Panc1 (cell line): ENCODE data around the gene KMT2E. TPM values are rescaled to one million over a fixed set of nuclear protein-coding genes. Genes with fewer than 3 reads are reported as not detected.

Experiments
- ATAC-seq: fragments of 200-7000 bp; cut with Tn5 transposase; 2 replicates; pipeline ENCODE4 v1.9.1; 2020; ENCODE audit warnings: mild to moderate bottlenecking, moderate library complexity
- BruUV-seq: library from RNA; stranded (reverse); fragments of 400-500 nt; replicated peaks from 2 replicates; lab custom pipeline; 2021; lab: Mats Ljungman, UMichigan
- CTCF ChIA-PET: fragments of 300-600 bp; sonication (Branson Sonifier 250); formaldehyde crosslinking; loops from one replicate; lab custom pipeline; 2022; ENCODE audit warnings: antibody characterized with exemption; lab: Charles Lee
- POLR2A ChIA-PET: fragments of 300-600 bp; sonication (Branson Sonifier 250); formaldehyde crosslinking; loops from one replicate; lab custom pipeline; 2022; ENCODE audit warnings: antibody characterized with exemption; lab: Charles Lee
- DNase-seq: peaks from one replicate; pipeline ENCODE4 v3.0.0-alpha.2; 2010; ENCODE audit warnings: low read depth, low spot score
- H3K27ac ChIP-seq: 2 replicates; pipeline ENCODE4 v1.5.1; 2011; ENCODE audit warnings: mild to moderate bottlenecking, low read length, inconsistent platforms
- H3K27me3 ChIP-seq: fragments of 200-500 bp; sonication (Bioruptor generic); 2 replicates; pipeline ENCODE4 v1.6.0; 2014; ENCODE audit warnings: low read length, inconsistent platforms; ENCODE audit not compliant: control insufficient read depth, insufficient read depth
- H3K36me3 ChIP-seq: fragments of 200-500 bp; sonication (Bioruptor generic); 2 replicates; pipeline ENCODE4 v1.5.1; 2014; ENCODE audit warnings: inconsistent platforms, mild to moderate bottlenecking, low read length, moderate library complexity; ENCODE audit not compliant: control insufficient read depth, insufficient read depth
- H3K4me1 ChIP-seq: 2 replicates; pipeline ENCODE4 v1.5.1; 2011; ENCODE audit warnings: inconsistent platforms, mild to moderate bottlenecking, low read length, moderate library complexity; ENCODE audit not compliant: control insufficient read depth, insufficient read depth
- H3K4me3 ChIP-seq, 2 experiments: 2 replicates each; pipeline ENCODE4 v1.5.1; 2011 to 2012; ENCODE audit warnings: low read depth in 2 of 2, low read length in 2 of 2, mild to moderate bottlenecking in 2 of 2, inconsistent platforms in 1 of 2, moderate library complexity in 1 of 2
- H3K9me3 ChIP-seq: fragments of 200-500 bp; sonication (Bioruptor generic); 2 replicates; pipeline ENCODE4 v1.5.1; 2014; ENCODE audit warnings: low read depth, mild to moderate bottlenecking, inconsistent platforms, low read length, moderate library complexity; ENCODE audit not compliant: control insufficient read depth, insufficient read depth
- CTCF ChIP-seq: fragments of 450-650 bp; IDR thresholded peaks from 2 replicates; pipeline ENCODE4 v1.5.1; 2017; ENCODE audit warnings: mild to moderate bottlenecking
- POLR2AphosphoS5 ChIP-seq: IDR thresholded peaks from 2 replicates; pipeline ENCODE4 v1.6.1; 2012; ENCODE audit warnings: mild to moderate bottlenecking, low read depth, low read length, moderate library complexity
- REST ChIP-seq, 2 experiments: IDR thresholded peaks; 2 replicates each; pipeline ENCODE4 v1.6.1; 2011 to 2012; ENCODE audit warnings: low read depth in 2 of 2, control low read depth in 1 of 2, low read length in 1 of 2, mild to moderate bottlenecking in 1 of 2, moderate library complexity in 1 of 2; ENCODE audit not compliant: insufficient read depth in 1 of 2
- SIN3A ChIP-seq: IDR thresholded peaks from 2 replicates; pipeline ENCODE4 v1.6.1; 2012; ENCODE audit warnings: low read depth, mild to moderate bottlenecking, low read length, moderate library complexity, borderline replicate concordance; ENCODE audit not compliant: insufficient read depth
- TCF7L2 ChIP-seq: IDR thresholded peaks from 2 replicates; pipeline ENCODE4 v1.6.1; 2011; ENCODE audit warnings: mild to moderate bottlenecking, low read depth, low read length, inconsistent platforms
- in situ Hi-C: cut with HindIII; loops from 2 replicates; pipeline ENCODE4 v1.10.0; 2016; ENCODE audit warnings: low sequenced_read_pairs, low pct_unique_long_range_greater_than_20kb
- intact Hi-C: fragments of 100-400 bp; cut with micrococcal nuclease; formaldehyde crosslinking; loops from one replicate; pipeline ENCODE4 v1.10.0; 2022; ENCODE audit not compliant: unreplicated experiment
- total RNA-seq: library from RNA; stranded (reverse); gene quantifications from one replicate; pipeline ENCODE4 v1.2.1, GENCODE V29; 2021; ENCODE audit not compliant: unreplicated experiment

The KMT2E gene
- total RNA-seq, 1 experiment from 2014 or later, result 51.4 TPM

DNA sequence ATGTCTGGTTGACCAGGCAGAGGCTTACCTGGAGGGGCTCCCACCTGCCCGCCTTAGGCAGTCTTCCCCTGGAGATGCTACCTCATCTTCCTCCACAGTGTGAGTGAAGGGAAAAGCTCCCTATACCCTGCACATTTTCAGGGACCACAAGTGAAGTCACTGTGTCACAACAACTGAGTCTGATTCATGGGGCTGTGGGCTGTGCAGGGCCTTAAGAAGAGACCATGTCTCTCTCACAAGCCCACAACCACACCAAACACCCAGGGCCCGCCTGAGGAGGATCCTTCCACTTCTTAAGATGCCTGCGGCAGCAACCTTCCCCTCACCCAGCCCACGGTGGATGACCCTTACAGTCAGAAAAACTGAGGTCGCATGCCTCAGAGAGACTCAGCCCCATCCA, 118.3 kb downstream of the KMT2E start:
- CTCF ChIA-PET, result no interaction called here
- no peak overlapping the region for H3K27ac ChIP-seq
- intact Hi-C loops, result no loop called here
- no TSS peak for BruUV-seq
- TF ChIP-seq CTCF (no peak), SIN3A (no peak), REST (IDR thresholded peaks at IDR 0.05; ENCODE audit: insufficient read depth in 1 of 2, low read depth in 2 of 2, low read length in 1 of 2) (no peak), TCF7L2 (no peak), POLR2AphosphoS5 (no peak)
- no peaks in the 10 kb centered on the region for H3K27me3 ChIP-seq
- DNase-seq (no peak), ATAC-seq (peak; percentile 20; the same call in 1 of the 2 replicates)
- POLR2A ChIA-PET, result no interaction called here
- no peak overlapping the region for H3K4me3 ChIP-seq
- no peaks in the 10 kb centered on the region for H3K9me3 ChIP-seq
- no peaks in the 10 kb centered on the region for H3K4me1 ChIP-seq
- no peaks in the 10 kb centered on the region; the same call in 1 of the 2 replicates for H3K36me3 ChIP-seq
- in situ Hi-C loops, result no loop called here

GRCh38 chr7:105132835-105133234, 118.8 kb downstream of the KMT2E start:
- ChIA-PET CTCF (no interaction called here), POLR2A (no interaction called here)
- Histone ChIP-seq H3K9me3 (no peaks in the 10 kb centered on the region), H3K4me3 (no peak overlapping the region), H3K4me1 (no peaks in the 10 kb centered on the region), H3K27me3 (no peaks in the 10 kb centered on the region), H3K36me3 (no peaks in the 10 kb centered on the region; the same call in 1 of the 2 replicates), H3K27ac (no peak overlapping the region)
- in situ Hi-C loops, result no loop called here
- ATAC-seq, result no peak
- no peak for DNase-seq
- BruUV-seq, result no TSS peak
- intact Hi-C loops, result no loop called here
- no peak for TF ChIP-seq POLR2AphosphoS5
- TF ChIP-seq CTCF, result no peak
- no peak for TF ChIP-seq SIN3A
- no peak for TF ChIP-seq REST (IDR thresholded peaks at IDR 0.05; ENCODE audit: insufficient read depth in 1 of 2, low read depth in 2 of 2, low read length in 1 of 2)
- TF ChIP-seq TCF7L2, result no peak
